Lower leg skin (tissue), 4 donors: ENCODE results near the gene CMYA5. TPM values are rescaled to one million over a fixed set of nuclear protein-coding genes. Genes with fewer than 3 reads are reported as not detected.
"Not testable (repeated sequence)": the region's sequence is repeated elsewhere in the genome, so short reads cannot be mapped to it uniquely, and the experiment has no call there.

Experiments
- DNase-seq, 2 donors: peaks; one replicate each; pipeline ENCODE4 v3.0.0-alpha.2; 2019; ENCODE audit warnings: low spot score in 2 of 2
- H3K4me3 ChIP-seq: fragments of 200-600 bp; sonication (generic); 2 replicates; pipeline ENCODE4 v1.5.1; 2017; ENCODE audit warnings: mild to moderate bottlenecking, low read depth; ENCODE audit not compliant: poor library complexity, severe bottlenecking
- POLR2A ChIP-seq, 2 donors: fragments of 450-650 bp; IDR thresholded peaks; one replicate each; pipeline ENCODE4 v1.6.1; 2016 to 2017; ENCODE audit warnings: antibody characterized with exemption in 2 of 2, mild to moderate bottlenecking in 1 of 2, moderate library complexity in 1 of 2
- WGBS, 2 donors: methylation state at CpG; one replicate each; pipeline ENCODE4 v1.1.5; 2018; 5-methylcytosine and 5-hydroxymethylcytosine counted together
- intact Hi-C: fragments of 100-400 bp; cut with DNase I; formaldehyde crosslinking; loops from one replicate; pipeline ENCODE4 v1.15.0; 2023; ENCODE audit warnings: low total_unique reads
- total RNA-seq, 4 donors: library from RNA; depleted of rRNA; stranded (reverse); fragments of >200 nt; gene quantifications; one replicate each; pipeline ENCODE4 v1.1.0, GENCODE V29; 2016
- TF ChIP-seq, protein P1 (sequence below), 3 donors: fragments of 450-650 bp; IDR thresholded peaks; one replicate each; pipeline ENCODE4 v1.5.1; 2016; ENCODE audit warnings: antibody characterized with exemption in 3 of 3, mild to moderate bottlenecking in 3 of 3, moderate library complexity in 2 of 3

CMYA5 gene
- total RNA-seq, 4 donors from 2014 or later = 5.7 to 16.4 (median 7.4) TPM

DNA sequence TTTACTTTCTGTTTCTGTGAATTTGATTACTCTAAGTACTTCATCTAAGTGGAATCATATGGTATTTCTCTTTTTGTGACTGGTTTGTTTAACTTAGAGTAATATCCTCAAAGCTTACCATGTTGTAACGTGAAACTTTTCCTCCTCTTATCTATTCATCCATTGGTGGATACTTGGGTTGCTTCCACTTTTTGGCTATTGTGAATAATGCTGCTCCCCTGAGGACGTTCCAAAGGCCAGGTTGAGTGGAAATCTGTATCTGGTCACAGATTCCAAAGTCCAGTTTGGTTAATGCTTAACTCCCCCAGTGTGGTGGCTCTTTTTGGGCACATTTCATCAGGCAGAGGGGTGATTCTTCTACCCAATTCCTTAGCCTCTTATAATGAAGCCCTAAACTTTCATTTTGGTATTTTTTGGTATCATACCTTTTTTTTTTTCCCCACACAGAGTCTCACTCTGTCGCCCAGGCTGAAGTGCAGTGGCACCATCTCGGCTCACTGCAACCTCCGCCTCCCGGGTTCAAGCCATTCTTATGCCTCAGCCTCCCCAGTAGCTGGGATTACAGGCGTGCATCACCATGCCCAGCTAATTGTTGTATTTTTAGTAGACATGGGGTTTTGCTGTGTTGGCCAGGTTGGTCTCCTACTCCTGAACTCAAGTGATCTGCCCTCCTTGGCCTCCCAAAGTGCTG is 65.4 kb downstream of the CMYA5 start:
- intact Hi-C loops = no loop called here
- DNase-seq = no peak
- no peak for TF ChIP-seq POLR2A (IDR thresholded peaks at IDR 0.05)
- TF ChIP-seq, protein P1, sequence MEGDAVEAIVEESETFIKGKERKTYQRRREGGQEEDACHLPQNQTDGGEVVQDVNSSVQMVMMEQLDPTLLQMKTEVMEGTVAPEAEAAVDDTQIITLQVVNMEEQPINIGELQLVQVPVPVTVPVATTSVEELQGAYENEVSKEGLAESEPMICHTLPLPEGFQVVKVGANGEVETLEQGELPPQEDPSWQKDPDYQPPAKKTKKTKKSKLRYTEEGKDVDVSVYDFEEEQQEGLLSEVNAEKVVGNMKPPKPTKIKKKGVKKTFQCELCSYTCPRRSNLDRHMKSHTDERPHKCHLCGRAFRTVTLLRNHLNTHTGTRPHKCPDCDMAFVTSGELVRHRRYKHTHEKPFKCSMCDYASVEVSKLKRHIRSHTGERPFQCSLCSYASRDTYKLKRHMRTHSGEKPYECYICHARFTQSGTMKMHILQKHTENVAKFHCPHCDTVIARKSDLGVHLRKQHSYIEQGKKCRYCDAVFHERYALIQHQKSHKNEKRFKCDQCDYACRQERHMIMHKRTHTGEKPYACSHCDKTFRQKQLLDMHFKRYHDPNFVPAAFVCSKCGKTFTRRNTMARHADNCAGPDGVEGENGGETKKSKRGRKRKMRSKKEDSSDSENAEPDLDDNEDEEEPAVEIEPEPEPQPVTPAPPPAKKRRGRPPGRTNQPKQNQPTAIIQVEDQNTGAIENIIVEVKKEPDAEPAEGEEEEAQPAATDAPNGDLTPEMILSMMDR (IDR thresholded peaks at IDR 0.05) = no peak
- H3K4me3 ChIP-seq = no peak overlapping the region
- 92 to 93% methylated on average over 7 of the region's 7 CpGs for WGBS, 2 donors

DNA sequence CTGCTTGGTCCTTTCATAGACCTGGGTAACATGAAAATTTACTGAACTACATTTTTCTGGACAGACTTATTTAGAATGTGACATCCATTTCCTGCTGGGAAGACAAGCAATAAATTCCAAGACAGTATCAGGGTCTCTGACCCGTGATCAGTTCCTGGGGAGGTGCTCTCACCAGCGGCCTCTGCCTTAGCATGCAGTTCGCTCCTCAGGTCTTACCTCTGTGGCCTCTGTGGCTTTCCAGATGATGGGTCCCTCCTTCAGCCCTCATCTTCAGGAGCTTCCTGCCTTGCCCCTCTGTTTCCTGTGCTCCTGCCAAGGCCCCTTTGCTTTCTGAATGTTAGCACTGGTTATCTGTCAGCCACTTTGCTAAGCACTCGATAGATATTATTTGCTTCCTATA is 66.4 kb downstream of the CMYA5 start:
- DNase-seq = no peak
- no peak for TF ChIP-seq POLR2A (IDR thresholded peaks at IDR 0.05)
- TF ChIP-seq, protein P1 (IDR thresholded peaks at IDR 0.05) = no peak
- 77 to 79% methylated on average over 4 of the region's 4 CpGs for WGBS, 2 donors
- H3K4me3 ChIP-seq = no peak overlapping the region
- intact Hi-C loops = no loop called here

DNA sequence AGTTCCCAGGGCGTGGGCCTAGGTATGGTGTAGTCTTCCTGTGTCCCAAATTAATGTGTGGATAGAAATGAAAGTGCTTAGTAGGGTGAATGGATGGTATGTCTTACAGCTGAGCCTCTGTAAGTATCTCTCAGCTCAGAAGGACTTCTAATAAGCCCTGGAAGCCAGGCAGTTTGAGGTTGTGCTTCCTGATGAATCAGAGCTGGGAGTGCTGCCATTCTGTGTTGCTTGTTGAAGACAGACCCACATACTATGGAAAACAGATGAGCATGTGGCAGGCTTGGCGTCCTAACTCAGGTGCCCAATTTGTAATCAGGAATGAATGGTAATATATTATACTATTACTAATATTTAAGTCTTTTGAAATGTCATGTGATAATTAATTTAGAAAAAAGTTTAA is 69.8 kb downstream of the CMYA5 start:
- intact Hi-C loops = no loop called here
- TF ChIP-seq, protein P1 (IDR thresholded peaks at IDR 0.05) = no peak
- no peak for TF ChIP-seq POLR2A (IDR thresholded peaks at IDR 0.05)
- WGBS, 2 donors = 65 to 66% methylated on average over 2 of the region's 2 CpGs
- no peak for DNase-seq
- H3K4me3 ChIP-seq = no peak overlapping the region

DNA sequence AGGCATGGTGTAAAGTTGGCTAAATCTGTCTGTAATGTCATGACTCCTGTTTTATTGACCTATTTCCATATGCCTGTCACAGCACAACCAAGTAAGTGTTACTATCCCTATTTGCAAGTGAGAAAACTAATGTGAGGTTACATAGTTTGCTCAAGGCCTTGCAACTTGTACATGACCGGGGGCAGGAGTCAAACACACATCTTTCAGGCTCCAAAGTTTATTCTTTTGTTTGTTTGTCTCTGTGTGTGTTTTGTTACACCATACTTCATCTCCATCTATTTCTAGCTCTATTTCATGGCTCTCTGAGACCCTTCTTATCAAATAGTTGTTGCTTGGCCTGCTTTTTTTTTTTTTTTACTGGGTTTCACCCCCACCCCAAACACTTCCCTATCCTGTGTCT is 70.2 kb downstream of the CMYA5 start:
- no peak overlapping the region for H3K4me3 ChIP-seq
- no peak for DNase-seq
- 94 to 96% methylated on average over 1 of the region's 1 CpG for WGBS, 2 donors
- no peak for TF ChIP-seq POLR2A (IDR thresholded peaks at IDR 0.05)
- TF ChIP-seq, protein P1 (IDR thresholded peaks at IDR 0.05) = no peak
- intact Hi-C loops = no loop called here

DNA sequence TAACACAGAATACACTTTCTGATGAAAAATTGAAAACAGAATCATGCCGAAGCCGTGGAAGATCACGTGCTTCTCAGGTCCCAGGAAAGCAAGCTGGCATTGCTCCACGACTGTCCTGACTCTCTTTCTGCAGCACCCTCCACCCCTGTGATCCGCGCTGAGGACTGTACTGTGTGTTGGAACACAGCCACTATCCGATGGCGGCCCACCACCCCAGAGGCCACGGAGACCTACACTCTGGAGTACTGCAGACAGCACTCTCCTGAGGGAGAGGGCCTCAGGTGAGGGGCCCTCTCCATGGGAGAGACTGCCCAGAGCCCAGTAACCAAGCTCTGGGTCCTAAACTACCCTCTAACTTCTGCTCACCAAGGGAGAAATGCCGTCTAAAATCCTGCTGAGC is 73.3 kb downstream of the CMYA5 start:
- H3K4me3 ChIP-seq = no peak overlapping the region
- DNase-seq = no peak
- no peak for TF ChIP-seq POLR2A (IDR thresholded peaks at IDR 0.05)
- TF ChIP-seq, protein P1 (IDR thresholded peaks at IDR 0.05) = no peak
- 87 to 94% methylated on average over 10 of the region's 10 CpGs for WGBS, 2 donors
- intact Hi-C loops = no loop called here

DNA sequence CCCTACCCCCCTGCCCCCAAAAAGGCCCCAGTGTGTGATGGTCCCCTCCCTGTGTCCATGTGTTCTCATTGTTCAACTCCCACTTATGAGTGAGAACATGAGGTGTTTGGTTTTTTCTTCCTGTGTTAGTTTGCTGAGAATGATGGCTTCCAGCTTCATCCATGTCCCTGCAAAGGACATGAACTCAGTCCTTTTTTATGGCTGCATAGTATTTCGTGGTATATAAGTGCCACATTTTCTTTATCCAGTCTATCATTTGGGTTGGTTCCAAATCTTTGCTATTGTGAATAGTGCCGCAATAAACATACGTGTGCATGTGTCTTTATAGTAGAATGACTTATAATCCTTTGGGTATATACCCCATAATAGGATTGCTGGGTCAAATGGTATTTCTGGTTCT is 74.5 kb downstream of the CMYA5 start:
- H3K4me3 ChIP-seq, DNase-seq, intact Hi-C loops: not testable (repeated sequence)
- WGBS, 2 donors = 93 to 98% methylated on average over 3 of the region's 3 CpGs
